Raji (cell line): ENCODE results near the gene TM7SF2.

Source experiments
- POLR2A ChIP-seq: IDR thresholded peaks from 2 replicates; pipeline ENCODE4 v1.6.1; 2011; ENCODE audit warnings: low read depth, low read length, control low read depth; ENCODE audit not compliant: insufficient read depth

Gene TM7SF2

DNA sequence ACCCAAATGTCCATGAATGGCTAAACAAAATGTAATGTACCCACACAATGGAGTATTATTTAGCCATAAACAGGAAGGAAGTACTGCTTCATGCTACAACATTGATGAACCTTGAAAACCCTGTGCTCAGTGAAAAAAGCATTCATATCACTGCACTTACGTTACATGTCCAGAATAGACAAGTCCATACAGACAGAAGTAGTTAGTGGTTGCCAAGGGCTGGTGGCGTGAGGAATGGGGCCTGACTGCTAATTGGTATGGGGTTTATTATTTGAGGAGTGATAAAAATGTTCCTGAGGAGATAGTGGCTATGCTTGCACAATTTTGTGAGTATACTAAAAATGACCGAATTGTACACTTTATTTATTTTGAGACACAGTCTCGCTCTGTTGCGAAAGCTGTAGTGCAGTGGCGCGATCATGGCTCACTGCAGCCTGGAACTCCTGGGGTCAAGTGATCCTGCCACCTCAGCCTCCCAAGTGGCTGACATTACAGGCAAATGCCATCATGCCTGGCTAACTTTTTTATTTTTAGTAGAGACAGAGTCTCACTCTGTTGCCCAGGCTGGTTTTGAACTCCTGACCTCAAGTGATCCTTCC is 30.3 kb downstream of the TM7SF2 start:
- TF ChIP-seq POLR2A, result no peak

DNA sequence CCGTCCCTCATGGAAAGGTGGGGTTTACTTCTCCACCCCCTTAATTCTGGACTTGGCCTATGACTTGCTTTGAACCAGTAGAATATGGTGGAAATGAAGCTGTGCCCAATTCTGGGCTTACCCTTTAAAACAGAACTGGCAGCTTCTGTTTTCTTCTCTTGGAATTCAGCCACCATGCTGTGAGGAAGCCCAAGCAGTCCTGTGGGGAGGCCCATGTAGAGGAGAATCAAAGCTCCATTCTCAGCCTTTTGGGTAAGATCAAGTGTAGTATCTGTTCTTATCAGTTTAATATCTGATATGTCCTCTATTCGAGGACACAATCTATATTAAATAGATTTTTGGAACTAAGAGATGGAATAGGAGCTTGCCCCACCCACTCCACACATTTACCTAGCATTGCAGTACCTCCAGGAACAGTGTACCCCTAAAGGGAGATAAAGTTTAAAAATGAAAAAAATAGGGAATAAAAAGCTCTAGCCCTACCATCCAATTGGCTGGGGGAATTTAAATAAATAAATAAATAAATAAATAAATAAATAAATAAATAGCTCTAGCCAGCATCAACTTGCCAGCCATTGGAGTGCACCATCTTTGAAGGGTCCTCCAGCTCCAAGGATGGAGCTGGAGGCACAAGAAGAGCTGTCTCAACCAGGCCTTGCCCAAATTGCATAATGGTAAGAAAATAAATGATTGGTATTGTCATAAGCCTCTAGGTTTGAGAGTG is 35.8 kb downstream of the TM7SF2 start:
- TF ChIP-seq POLR2A, result no peak

DNA sequence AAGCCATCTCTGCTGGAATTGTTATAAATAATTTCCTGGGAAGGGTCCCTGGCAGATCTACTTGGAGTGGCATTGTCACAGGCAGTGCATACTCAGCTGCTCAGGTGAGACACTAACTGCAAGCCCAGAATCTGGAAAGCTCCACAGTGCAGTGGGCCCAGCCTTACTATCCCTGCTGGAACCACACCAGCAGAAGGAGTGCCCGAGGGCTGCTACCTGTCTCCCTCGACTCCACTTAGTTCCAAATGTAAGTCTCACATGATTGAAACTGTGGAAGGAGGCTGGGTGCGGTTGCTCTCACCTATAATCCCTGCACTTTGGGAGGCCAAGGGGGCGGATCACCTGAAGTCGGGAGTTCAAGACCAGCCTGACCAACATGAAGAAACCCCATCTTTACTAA is 37.0 kb downstream of the TM7SF2 start:
- TF ChIP-seq POLR2A, result no peak

DNA sequence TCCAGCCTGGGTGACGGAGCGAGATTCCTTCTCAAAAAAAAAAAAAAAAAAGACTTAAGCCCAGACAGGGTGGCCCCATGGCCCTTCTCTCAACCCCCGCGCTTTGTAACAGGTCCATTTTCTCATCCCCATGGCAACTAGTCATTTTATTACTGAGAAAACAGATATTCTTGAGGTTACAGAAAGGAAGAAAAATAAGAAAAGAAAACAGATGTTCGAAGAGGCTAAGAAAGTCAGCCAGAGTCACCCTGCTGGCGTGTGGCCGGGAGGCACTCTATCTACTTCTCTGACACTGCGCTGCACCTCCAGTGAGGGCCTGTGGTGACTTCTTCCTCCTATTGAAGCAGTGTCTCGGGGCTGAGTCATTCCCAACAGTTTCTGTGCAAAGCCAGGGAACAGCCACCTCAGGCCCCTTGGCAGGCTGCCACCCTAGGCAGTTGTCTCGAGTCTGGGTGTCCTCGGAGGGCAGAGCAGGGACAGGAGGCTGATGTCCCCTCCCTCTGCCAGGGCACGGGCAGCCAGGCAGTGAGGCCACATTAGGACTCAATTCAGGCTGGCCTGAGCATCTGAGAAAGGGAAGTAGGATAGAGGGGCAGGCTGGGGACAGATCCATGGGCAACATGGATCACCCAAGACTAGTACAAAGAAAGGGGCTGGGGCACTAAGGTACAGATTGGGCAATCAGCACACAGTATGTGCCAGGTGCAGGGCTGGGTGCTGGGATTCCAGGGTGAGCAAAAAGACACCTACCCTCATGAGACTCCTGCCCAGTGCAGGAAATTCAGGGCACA is 39.0 kb downstream of the TM7SF2 start:
- no peak for TF ChIP-seq POLR2A

DNA sequence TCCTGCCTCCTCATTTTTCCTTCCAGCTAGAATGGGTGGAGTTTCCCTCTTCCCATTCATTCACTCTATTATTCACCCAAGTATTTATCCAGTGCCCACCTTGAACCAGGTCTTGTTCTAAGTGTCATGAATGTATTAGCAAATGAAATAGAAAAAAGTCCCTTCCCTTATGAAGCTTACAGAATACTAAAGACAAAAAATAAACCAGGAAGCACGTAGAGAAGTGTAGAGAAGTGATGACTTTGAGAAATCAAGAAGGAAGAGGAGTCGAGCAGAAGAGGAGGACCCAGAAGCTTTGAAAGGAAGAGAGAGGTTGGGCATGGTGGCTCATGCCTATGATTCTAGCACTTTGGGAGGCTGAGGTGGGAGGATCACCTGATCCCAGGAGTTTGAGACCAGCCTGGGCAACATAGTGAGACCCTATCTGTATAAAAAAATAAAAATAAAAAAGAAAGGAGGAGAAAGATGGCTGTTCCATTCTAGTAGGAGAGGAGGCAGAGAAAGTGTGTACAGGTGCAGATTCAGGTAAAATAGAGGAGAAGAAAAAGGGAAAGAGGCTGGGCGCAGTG is 39.7 kb downstream of the TM7SF2 start:
- no peak for TF ChIP-seq POLR2A

DNA sequence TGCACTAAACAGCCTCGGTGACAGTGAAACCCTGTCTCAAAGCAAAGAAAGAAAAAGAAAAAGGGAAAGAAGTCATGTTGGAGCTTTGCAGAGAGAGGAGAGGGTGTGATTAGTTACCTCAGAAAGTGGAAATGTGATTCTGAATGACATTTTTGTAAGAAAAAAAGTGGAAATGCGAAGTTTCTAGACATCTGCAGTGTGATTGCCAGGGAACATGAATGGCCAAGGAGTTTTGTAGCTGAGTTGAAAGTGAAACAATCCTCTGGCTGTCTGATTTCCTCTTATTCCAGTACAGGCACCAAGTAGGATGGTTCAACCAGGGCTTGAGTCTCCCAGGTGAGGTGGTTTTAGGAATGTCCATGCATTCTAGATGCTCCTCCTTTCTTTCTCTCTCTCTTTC is 40.5 kb downstream of the TM7SF2 start:
- no peak for TF ChIP-seq POLR2A

DNA sequence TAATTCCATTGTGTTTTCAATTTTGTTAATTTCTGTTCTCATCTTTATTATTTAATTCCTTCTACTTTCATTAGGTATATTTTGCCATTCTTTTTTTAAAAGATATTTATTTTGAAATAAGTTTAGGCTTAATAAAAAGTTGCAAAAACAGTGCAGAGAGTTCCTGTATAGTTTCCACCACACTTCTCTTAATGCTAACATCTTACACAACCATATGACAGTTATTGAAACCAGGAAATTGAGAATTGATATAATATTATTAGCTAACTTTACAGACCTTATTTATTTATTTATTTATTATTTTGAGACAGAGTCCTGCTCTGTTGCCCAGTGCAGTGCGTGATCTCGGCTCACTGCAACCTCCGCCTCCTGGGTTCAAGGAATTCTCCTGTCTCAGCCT is 44.6 kb downstream of the TM7SF2 start:
- TF ChIP-seq POLR2A, result no peak

DNA sequence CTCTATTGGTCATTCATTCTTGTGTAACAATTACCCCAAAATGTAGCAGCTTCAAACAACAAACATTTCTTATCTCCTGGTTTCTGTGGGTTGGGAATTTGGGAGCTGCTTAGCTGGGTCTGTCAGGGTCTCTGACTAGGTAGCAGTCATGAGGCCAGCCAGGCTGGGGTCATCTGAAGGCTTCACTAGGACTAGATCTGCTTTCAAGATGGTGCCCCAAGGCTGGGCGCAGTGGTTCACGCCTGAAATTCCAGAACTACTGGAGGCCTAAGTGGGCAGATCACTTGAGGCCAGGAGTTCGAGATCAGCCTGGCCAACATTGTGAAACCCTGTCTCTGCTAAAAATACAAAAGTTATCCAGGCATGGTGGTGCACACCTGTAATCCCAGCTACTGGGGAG is 45.3 kb downstream of the TM7SF2 start:
- no peak for TF ChIP-seq POLR2A

DNA sequence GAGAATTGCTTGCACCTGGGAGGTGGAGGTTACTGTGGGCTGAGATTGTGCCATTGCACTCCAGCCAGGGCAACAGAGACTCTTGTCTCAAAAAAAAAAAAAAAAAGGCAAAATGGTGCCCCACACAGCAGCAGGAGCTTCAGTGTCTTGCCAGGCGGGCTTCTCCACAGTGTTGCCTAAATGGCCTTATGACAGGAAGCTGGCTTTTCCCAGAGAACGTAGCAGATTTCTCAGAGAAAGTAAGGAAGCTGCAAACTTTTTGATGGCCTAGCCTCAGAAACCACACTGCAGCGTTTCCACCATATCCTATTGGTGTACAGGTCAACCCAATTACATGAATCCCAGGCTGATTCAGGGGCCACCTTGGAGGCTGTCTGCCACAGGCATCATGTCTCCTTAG is 45.7 kb downstream of the TM7SF2 start:
- TF ChIP-seq POLR2A, result no peak

DNA sequence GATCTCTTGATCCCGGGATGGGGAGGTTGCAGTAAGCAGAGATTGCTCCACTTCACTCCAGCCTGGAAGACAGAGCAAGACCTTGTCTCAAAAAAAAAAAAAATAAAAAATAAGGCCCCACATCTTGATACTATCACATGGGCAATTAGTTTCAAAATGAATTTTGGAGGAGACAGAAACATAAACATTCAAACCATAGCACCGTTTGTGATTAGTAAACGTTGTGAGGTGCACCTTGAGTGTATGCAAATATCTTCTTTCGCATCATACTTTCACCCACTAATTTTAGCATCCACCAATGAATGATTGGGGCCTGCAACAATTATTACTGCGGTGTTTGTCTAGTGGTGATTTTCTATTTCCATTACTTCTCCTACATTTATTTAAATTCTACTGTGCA is 47.3 kb downstream of the TM7SF2 start:
- TF ChIP-seq POLR2A, result no peak

DNA sequence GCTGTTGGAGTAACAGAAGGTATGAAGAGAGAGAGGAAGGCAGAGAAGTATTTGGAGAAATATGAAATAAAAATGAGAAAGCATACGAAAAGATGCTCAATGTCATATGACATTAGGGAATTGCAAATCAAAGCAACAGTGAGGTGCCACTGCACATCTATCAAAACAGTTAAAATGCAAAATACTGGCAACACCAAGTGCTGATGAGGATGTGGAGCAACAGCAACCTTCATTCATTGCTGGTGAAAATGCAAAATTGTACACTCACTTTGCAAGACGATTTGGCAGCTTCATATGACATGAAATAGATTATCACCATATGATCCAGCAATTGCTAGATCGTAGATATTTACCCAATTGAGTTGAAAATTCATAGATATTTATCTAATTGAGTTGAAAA is 49.0 kb downstream of the TM7SF2 start:
- TF ChIP-seq POLR2A, result no peak

DNA sequence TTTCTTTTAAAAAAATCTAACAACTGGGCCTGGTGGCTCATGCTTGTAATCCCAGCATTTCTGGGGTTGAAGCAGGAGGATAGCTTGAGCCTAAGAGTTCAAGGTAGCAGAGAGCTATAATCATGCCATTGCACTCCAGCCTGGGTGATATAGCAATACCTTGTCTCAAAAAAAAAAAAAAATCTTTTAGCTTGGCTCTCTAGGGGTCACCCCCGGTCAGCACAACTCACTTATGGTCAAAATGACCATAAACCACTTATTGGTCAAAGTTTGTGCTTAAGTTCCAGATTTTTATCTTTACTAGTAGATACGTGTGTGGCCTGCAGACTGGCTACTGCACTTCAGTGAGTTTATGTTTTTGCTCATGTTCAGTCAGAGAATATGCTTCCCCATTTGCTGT is 52.0 kb downstream of the TM7SF2 start:
- no peak for TF ChIP-seq POLR2A
